Gastroesophageal sphincter (tissue), 4 donors: ENCODE results near the gene SHISA9. TPM values are rescaled to one million over a fixed set of nuclear protein-coding genes. Genes with fewer than 3 reads are reported as not detected.

ENCODE experiments used
- ATAC-seq: fragments of 150-250 bp; one replicate; pipeline ENCODE4 v1.9.1; 2016; ENCODE audit warnings: mild to moderate bottlenecking, moderate library complexity
- H3K27ac ChIP-seq, 4 donors: fragments of 200-600 bp; sonication (generic) in 3 of 4; 1 replicate in 3 of 4; 2 replicates in 1 of 4; pipeline ENCODE4 v1.5.1; 2016 to 2019
- H3K27me3 ChIP-seq: fragments of 200-600 bp; sonication (generic); one replicate; pipeline ENCODE4 v1.5.1; 2019
- H3K36me3 ChIP-seq, 2 donors: fragments of 200-600 bp; sonication (generic); one replicate each; pipeline ENCODE4 v1.5.1; 2019; ENCODE audit warnings: control low read depth in 1 of 2
- H3K4me1 ChIP-seq, 3 donors: fragments of 200-600 bp; sonication (generic); 1 replicate in 2 of 3; 2 replicates in 1 of 3; pipeline ENCODE4 v1.5.1; 2016 to 2019; ENCODE audit warnings: control low read depth in 2 of 3
- H3K4me3 ChIP-seq, 2 donors: fragments of 200-600 bp; sonication (generic); one replicate each; pipeline ENCODE4 v1.5.1; 2019; ENCODE audit warnings: mild to moderate bottlenecking in 1 of 2, moderate library complexity in 1 of 2
- H3K9me3 ChIP-seq, 3 donors: fragments of 200-600 bp; sonication (generic); one replicate each; pipeline ENCODE4 v1.5.1; 2017 to 2019; ENCODE audit warnings: control low read depth in 2 of 3
- CTCF ChIP-seq, 4 experiments: fragments of 200-600 bp in 2 of 4; fragments of 450-650 bp in 2 of 4; sonication (generic) in 1 of 4; IDR thresholded peaks; one replicate each; pipeline ENCODE4 v1.5.1; 2017 to 2019; ENCODE audit warnings: antibody characterized with exemption in 4 of 4, mild to moderate bottlenecking in 2 of 4, moderate library complexity in 2 of 4
- EP300 ChIP-seq: sonication (generic); formaldehyde crosslinking; IDR thresholded peaks from one replicate; pipeline ENCODE4 v1.6.1; 2017; ENCODE audit warnings: antibody characterized with exemption, mild to moderate bottlenecking
- POLR2A ChIP-seq, 2 donors: fragments of 450-650 bp; IDR thresholded peaks; one replicate each; pipeline ENCODE4 v1.6.1; 2017; ENCODE audit warnings: antibody characterized with exemption in 2 of 2, mild to moderate bottlenecking in 2 of 2, moderate library complexity in 1 of 2
- POLR2AphosphoS5 ChIP-seq: sonication (generic); formaldehyde crosslinking; IDR thresholded peaks from one replicate; pipeline ENCODE4 v1.6.1; 2017; ENCODE audit warnings: antibody characterized with exemption
- WGBS, 2 donors: methylation state at CpG; one replicate each; pipeline ENCODE4 v1.1.5; 2018; ENCODE audit warnings: low coverage in 1 of 2; 5-methylcytosine and 5-hydroxymethylcytosine counted together
- total RNA-seq, 4 donors: library from RNA; depleted of rRNA; stranded (reverse); fragments of >200 nt; gene quantifications; one replicate each; pipeline ENCODE4 v1.1.0, GENCODE V29; 2016

The SHISA9 gene
- total RNA-seq, 4 donors from 2014 or later = 1.1 to 12.6 (median 4.9) TPM

DNA sequence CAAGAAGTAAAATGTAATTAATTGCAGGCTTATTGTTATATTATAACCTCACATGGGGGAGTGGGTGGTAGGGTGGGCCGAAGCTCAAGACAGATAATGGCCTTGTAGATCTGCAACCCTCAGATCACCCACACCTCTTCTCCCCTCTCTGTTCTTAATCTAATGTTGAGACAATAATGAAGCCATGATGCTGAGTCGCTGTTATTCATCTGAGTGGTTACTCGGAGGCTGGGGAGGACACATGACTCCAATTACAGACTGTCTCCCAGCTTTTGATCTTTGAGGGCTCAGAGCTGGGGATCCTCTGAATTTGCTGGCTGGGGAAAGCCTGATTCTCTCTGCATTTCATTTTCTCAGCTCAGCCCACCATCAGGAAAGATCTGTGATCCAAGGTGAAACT is 275.3 kb downstream of the SHISA9 start:
- Histone ChIP-seq H3K4me1 (no peaks in the 10 kb centered on the region), H3K9me3 (no peaks in the 10 kb centered on the region), H3K36me3 (no peaks in the 10 kb centered on the region), H3K4me3 (no peak overlapping the region), H3K27ac (no peak overlapping the region), H3K27me3 (peaks cover 19% of the 10 kb centered on the region)
- WGBS, 2 donors = 32 to 67% methylated on average over 1 to 3 of the region's 3 CpGs
- ATAC-seq = no peak
- TF ChIP-seq POLR2A (IDR thresholded peaks at IDR 0.05) (no peak), CTCF (IDR thresholded peaks at IDR 0.05) (no peak), POLR2AphosphoS5 (no peak), EP300 (no peak)

GRCh38 chr16:13178318-13178717 is 276.9 kb downstream of the SHISA9 start:
- Histone ChIP-seq H3K36me3 (no peaks in the 10 kb centered on the region), H3K27ac (no peak overlapping the region), H3K4me1 (no peaks in the 10 kb centered on the region), H3K27me3 (peaks cover 18% of the 10 kb centered on the region), H3K9me3 (peaks cover 0 to 11% (median 0%) of the 10 kb centered on the region in 3 donors), H3K4me3 (no peak overlapping the region)
- WGBS, 2 donors = 13 to 32% methylated on average over 2 to 5 of the region's 8 CpGs
- TF ChIP-seq EP300 (no peak), POLR2A (IDR thresholded peaks at IDR 0.05) (no peak), POLR2AphosphoS5 (no peak), CTCF (IDR thresholded peaks at IDR 0.05) (no peak)
- no peak for ATAC-seq

DNA sequence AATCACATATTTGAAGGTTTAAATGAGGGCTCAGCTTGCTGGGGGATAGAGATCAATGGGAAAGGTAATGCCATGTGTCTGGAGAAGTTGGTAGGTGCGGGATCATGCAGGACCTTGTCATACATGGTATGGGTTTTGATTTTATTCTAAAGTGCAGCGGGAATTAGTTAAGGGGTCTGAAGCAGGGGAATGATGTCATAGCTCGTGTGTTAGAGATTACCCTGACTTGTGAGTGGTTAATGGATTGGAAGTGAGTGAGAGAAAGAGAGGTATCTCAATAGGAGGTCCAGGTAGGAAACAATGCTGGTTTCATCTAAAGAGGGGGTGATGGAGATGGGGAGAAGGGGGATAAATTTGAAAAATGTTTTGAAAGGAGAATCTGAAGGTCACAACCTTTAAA is 280.0 kb downstream of the SHISA9 start:
- no peak overlapping the region for H3K27ac ChIP-seq
- TF ChIP-seq EP300 (no peak), POLR2A (IDR thresholded peaks at IDR 0.05) (no peak), CTCF (IDR thresholded peaks at IDR 0.05) (no peak), POLR2AphosphoS5 (no peak)
- no peak overlapping the region for H3K4me3 ChIP-seq
- no peaks in the 10 kb centered on the region for H3K36me3 ChIP-seq
- H3K9me3 ChIP-seq = peaks cover 0 to 20% (median 0%) of the 10 kb centered on the region in 3 donors
- WGBS, 2 donors = 69 to 77% methylated on average over 3 of the region's 3 CpGs
- no peaks in the 10 kb centered on the region for H3K4me1 ChIP-seq
- H3K27me3 ChIP-seq = peaks cover 13% of the 10 kb centered on the region
- ATAC-seq = no peak

DNA sequence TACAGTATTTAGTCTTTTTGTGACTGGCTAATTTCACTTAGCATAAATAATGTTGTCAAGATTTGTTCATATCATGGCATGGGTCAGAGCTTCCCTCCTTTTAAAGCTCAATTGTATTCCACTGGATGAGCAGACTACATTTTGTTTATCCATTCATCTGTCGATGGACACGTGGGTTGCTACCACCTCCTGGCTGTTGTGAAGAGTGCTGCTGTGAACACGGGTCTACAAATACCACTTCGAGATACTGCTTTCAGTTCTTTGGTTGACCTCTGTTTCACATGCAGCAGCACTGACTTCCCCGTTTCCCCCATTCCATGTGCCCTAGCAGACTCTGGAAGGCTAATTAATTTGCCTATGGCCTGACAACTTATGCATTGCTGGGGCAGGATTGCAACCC is 285.4 kb downstream of the SHISA9 start:
- Histone ChIP-seq H3K9me3 (peaks cover 0 to 20% (median 0%) of the 10 kb centered on the region in 3 donors), H3K27me3 (peaks cover 6% of the 10 kb centered on the region), H3K4me1 (no peaks in the 10 kb centered on the region), H3K4me3 (no peak overlapping the region), H3K36me3 (no peaks in the 10 kb centered on the region), H3K27ac (no peak overlapping the region)
- ATAC-seq = no peak
- TF ChIP-seq EP300 (no peak), POLR2A (IDR thresholded peaks at IDR 0.05) (no peak), POLR2AphosphoS5 (no peak), CTCF (IDR thresholded peaks at IDR 0.05) (no peak)
- 29 to 30% methylated on average over 4 to 5 of the region's 5 CpGs for WGBS, 2 donors

GRCh38 chr16:13189250-13189649 is 287.9 kb downstream of the SHISA9 start:
- H3K9me3 ChIP-seq = no peaks in the 10 kb centered on the region
- no peaks in the 10 kb centered on the region for H3K36me3 ChIP-seq
- H3K27ac ChIP-seq = no peak overlapping the region
- peaks cover 6% of the 10 kb centered on the region for H3K27me3 ChIP-seq
- no peak overlapping the region for H3K4me3 ChIP-seq
- 74 to 78% methylated on average over 7 of the region's 7 CpGs for WGBS, 2 donors
- no peak for ATAC-seq
- no peaks in the 10 kb centered on the region for H3K4me1 ChIP-seq
- no peak for TF ChIP-seq CTCF (IDR thresholded peaks at IDR 0.05)
- TF ChIP-seq POLR2AphosphoS5 = no peak
- TF ChIP-seq EP300 = no peak
- TF ChIP-seq POLR2A (IDR thresholded peaks at IDR 0.05) = no peak
